HL-60/S4 treated with retinoic acid at 250 ng/mL for 4 days and 3 days (cell line): ENCODE measurements around the gene ZNF101.
"Not testable (repeated sequence)": the region's sequence is repeated elsewhere in the genome, so short reads cannot be mapped to it uniquely, and the experiment has no call there.

ENCODE experiments used
- in situ Hi-C: fragments of 300-500 bp; cut with MboI; formaldehyde crosslinking; loops from 2 replicates; pipeline ENCODE4 v1.7.0; 2022; ENCODE audit warnings: low sequenced_read_pairs

Gene ZNF101

GRCh38 chr19:19657397-19657783, 11.2 kb upstream of the ZNF101 start:
- in situ Hi-C loops = no loop called here

- in situ Hi-C loops = no loop called here
Measured at GRCh38 chr19:19659646-19660245, 8.9 kb upstream of the ZNF101 start.

GRCh38 chr19:19661141-19661674, 7.4 kb upstream of the ZNF101 start:
- in situ Hi-C loops = no loop called here

- in situ Hi-C loops = no loop called here
Measured at GRCh38 chr19:19661675-19662251, 6.9 kb upstream of the ZNF101 start.

- in situ Hi-C loops = no loop called here
Measured at GRCh38 chr19:19662344-19662743, 6.3 kb upstream of the ZNF101 start.

GRCh38 chr19:19662871-19663255, 5.8 kb upstream of the ZNF101 start:
- in situ Hi-C loops = no loop called here

- in situ Hi-C loops = no loop called here
Measured at GRCh38 chr19:19663256-19664120, 5.2 kb upstream of the ZNF101 start, which contains the start of gene ATP13A1. ATP13A1 (minus strand) TSS chr19:19663676; CDS start chr19:19663666, 10 bp downstream.

- in situ Hi-C loops = not testable (repeated sequence)
Measured at GRCh38 chr19:19665420-19665948, 3.2 kb upstream of the ZNF101 start.

- in situ Hi-C loops = no loop called here
Measured at GRCh38 chr19:19670070-19670551, 1.5 kb downstream of the ZNF101 start.

- in situ Hi-C loops = no loop called here
Measured at GRCh38 chr19:19672816-19673215, 4.2 kb downstream of the ZNF101 start.

GRCh38 chr19:19674315-19674714, 5.7 kb downstream of the ZNF101 start:
- in situ Hi-C loops = no loop called here

- in situ Hi-C loops = no loop called here
Measured at GRCh38 chr19:19677579-19677978, 8.9 kb downstream of the ZNF101 start.

GRCh38 chr19:19679176-19680073, 10.8 kb downstream of the ZNF101 start:
- in situ Hi-C loops = no loop called here

- in situ Hi-C loops = not testable (repeated sequence)
Measured at GRCh38 chr19:19686119-19686518, 17.5 kb downstream of the ZNF101 start.

GRCh38 chr19:19686580-19686979, 17.9 kb downstream of the ZNF101 start:
- in situ Hi-C loops = no loop called here

GRCh38 chr19:19687090-19687489, 18.5 kb downstream of the ZNF101 start:
- in situ Hi-C loops = no loop called here

- in situ Hi-C loops = not testable (repeated sequence)
Measured at GRCh38 chr19:19689023-19689422, 20.4 kb downstream of the ZNF101 start.

- in situ Hi-C loops = no loop called here
Measured at GRCh38 chr19:19691683-19692082, 23.0 kb downstream of the ZNF101 start.

GRCh38 chr19:19696386-19696785, 27.7 kb downstream of the ZNF101 start:
- in situ Hi-C loops = no loop called here

- in situ Hi-C loops = no loop called here
Measured at GRCh38 chr19:19697589-19697988, 28.9 kb downstream of the ZNF101 start.
